ENCODE measurements around the gene RAD51B.

The RAD51B gene

DNA sequence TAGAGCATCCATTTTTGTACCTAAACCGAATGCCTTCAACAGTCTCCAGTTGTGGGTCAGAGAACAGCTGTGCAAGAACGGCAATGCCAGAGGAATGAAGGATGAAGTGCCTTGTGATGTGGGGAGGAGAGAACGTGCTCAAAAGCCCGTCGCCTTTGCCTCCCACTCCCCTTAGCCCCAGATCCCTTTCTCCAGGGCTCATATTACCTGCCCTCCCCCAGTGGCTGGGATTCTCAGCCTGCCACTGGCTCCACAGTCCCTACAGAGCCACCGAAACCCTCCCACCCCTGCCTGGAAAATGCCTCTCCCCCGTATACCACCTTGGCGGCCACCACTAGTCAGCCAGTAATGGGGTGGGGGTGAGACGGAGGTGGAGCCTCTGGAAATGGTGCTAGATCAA is 814.8 kb downstream of the RAD51B start:
- DNase-seq (ENCODE audit: low read depth in 3 of 3), result no peak

DNA sequence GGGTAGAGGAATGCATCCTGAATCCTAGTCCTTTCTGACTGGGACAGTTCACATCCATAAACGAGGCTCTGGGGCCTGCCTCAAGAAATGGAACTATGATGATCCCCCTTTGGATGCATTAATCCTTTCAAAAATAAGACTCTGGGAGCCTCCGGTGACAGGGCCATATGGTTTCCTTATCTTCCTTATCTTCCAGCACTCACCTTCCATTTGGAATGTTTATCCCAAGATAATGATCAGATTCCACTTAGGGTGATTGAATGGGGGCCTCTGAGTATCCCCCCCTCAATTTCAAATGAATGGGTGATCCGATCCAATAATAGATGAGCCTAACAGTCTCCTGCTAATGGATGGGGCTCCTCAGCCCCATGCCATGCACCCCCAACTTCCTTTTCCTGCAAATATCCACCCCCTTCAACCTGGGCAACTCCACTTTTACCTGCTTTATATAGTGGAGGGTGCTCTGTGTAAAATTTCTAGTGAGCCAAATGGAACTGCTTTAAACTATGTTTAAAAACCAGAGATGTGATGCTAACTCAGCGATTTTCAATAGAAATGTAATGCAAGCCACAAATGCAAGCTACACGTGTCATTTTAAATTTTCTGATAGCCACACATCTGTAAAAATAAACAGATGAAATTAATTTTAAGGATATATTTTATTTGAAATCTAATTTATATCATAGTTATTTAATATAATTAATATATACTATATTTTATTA is 815.5 kb downstream of the RAD51B start:
- no peak for DNase-seq (ENCODE audit: low read depth in 3 of 3)

- DNase-seq (ENCODE audit: low read depth in 3 of 3), result no peak
Measured at GRCh38 chr14:68636597-68636996, 817.0 kb downstream of the RAD51B start.

DNA sequence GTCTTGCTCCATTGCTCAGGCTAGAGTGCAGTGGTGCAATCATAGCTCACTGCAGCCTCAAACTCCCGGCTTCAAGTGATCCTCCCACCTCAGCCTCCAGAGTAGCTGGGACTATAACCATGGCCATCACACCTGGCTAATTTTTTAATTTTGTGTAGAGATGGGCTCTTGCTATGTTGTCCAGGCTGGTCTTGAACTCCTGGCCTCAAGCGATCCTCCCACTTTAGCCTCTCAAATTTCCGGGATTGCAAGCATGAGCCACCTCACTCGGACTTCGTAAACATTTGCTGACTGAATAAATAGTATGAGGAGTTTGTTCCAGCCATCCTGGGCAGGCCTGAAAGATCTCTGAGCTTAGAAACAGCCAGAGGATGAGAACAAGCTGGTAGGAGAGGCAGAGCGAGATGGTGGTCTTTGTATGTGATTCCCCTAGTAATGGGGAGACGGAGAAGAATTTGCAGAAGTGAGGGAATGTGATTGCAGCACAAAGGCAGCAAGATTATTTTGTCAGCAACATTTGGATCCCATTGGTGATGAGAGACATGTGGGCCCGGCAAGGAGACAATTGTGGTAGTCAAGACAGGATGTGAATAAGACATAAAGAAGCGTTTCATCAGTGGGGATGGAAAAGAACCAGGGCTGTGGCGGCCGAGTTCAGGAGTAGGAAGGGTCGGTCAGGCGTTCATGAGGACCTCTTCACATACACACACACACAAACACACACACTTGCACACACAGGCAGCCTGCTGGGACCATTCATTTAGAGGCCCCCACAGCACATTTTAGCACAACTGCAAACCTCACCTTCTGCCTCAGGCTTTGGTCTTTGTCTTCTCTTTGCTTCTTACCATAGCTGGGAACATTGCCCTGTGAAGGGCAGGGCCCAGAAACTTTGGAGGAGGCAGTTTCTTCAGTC is 817.8 kb downstream of the RAD51B start:
- DNase-seq (ENCODE audit: low read depth in 3 of 3), result no peak

GRCh38 chr14:68638141-68638999 is 818.8 kb downstream of the RAD51B start:
- DNase-seq (ENCODE audit: low read depth in 3 of 3), result no peak

DNA sequence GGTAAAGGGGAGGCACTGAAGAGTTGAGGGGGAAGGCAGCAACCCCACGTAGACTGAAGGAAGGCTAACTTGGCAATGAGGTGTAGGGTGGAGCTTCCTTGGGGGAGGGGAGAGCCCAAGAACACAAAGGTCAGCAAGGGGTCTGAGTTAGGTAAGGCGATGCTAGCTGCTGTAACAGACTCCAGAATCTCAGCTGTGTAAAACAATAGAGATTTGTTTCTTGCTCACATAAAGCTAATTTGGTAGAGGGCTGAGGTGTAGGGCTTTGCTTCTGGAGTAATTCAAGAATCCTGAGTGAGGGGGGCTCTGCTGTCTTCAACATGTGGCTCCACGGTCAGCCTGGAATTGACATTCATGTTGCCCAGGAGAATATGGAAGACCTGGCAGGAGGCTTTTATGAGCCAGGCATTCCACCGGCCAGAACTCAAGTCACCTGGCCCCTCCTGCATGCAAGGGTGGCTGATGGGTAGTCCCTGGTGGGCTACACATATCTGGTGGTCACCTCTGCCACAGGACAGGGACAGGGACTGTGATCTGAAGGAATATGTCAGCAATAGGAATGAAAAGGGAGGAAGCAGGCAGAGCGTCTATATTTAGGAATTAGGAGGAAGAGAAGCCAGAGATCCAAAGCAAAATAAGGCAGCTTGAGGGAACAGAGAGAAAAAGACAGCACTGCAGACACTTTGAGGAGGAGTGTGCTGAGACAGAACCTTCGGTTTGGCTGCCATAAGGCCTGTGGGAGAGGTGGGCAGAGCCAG is 819.6 kb downstream of the RAD51B start:
- no peak for DNase-seq (ENCODE audit: low read depth in 3 of 3)

- DNase-seq (ENCODE audit: low read depth in 3 of 3), result no peak
Measured at GRCh38 chr14:68639758-68640574, 820.4 kb downstream of the RAD51B start.

DNA sequence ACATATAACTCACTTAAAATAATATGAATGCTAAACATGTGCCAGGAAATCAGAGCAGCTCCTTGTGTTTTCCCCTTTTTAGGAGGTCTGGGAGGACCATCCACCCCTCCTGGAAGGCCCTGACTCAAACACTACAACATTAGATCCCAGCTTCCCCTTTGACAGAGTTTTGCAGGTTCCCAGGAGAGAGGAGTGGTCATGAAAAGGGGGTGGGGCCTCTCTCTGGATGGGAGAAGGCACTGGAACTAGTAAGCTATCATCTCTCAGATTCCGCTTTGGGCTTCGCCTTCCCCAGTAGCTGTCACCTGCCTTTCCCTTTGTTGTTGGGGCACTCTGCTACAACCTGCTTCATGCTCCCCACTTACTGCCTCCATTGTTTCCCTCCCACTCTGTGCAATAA is 824.1 kb downstream of the RAD51B start:
- no peak for DNase-seq (ENCODE audit: low read depth in 3 of 3)

DNA sequence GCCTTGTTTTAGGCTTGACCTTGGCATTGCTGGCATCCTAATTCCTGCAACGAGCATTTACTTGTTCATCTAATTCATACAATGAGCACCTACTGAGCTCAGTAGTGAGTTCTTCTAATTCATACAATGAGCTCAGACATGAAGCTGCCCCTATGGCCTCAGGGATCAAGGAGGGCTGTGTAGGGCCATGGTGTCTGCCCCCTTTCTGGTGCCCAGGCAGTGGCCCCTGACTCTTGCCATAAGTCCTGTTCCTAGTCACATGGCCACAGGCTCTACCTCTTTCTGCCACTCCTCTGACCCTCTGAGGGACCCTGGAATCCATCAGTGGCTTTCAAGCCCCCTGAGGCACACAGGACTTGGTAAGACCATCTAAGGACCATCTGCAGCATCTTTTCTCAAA is 824.5 kb downstream of the RAD51B start:
- DNase-seq (ENCODE audit: low read depth in 3 of 3), result no peak

DNA sequence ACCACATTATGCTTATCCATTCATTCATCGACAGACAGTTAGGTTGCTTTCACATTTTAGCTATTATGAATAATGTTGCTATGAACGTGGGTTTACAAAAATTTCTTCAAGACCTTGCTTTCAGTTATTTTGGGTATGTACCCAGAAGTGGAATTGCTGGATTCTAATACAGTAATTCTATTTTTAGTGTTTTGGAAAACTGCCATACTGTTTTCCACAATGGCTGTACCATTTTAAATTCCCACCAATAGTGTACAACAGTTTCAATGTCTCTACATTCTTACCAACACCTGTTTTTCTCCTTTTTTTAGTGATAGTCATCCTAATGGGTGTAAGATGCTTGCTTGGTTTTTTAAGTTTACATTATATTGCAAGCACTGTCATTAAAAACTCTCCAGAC is 825.8 kb downstream of the RAD51B start:
- DNase-seq (ENCODE audit: low read depth in 3 of 3), result no peak

- no peak for DNase-seq (ENCODE audit: low read depth in 3 of 3)
Measured at GRCh38 chr14:68649476-68650189, 830.1 kb downstream of the RAD51B start.

GRCh38 chr14:68650404-68650994 is 830.9 kb downstream of the RAD51B start:
- no peak for DNase-seq (ENCODE audit: low read depth in 3 of 3)

DNA sequence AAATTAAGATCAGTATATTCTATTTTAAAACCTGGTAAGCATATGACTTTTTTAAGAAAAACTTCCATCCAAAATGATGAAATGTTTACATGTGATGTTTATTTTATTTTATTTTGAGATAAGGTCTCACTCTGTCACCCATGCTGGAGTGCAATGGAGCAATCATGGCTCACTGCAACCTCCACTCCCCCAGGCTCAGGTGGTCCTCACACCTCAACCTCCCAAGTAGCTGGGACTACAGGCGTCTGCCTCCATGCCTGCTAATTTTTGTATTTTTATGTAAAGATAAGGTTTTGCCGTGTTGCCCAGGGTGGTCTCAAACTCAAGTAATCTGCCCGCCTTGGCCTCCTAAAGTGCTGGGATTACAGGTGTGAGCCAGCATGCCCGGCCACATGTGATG is 831.5 kb downstream of the RAD51B start:
- DNase-seq (ENCODE audit: low read depth in 3 of 3), result no peak

- no peak for DNase-seq (ENCODE audit: low read depth in 3 of 3)
Measured at GRCh38 chr14:68651652-68652432, 832.3 kb downstream of the RAD51B start.

- DNase-seq (ENCODE audit: low read depth in 3 of 3), result no peak
Measured at GRCh38 chr14:68652433-68652690, 832.8 kb downstream of the RAD51B start.

GRCh38 chr14:68653108-68653507 is 833.5 kb downstream of the RAD51B start:
- DNase-seq (ENCODE audit: low read depth in 3 of 3), result no peak

GRCh38 chr14:68653804-68654203 is 834.2 kb downstream of the RAD51B start:
- DNase-seq (ENCODE audit: low read depth in 3 of 3), result no peak

DNA sequence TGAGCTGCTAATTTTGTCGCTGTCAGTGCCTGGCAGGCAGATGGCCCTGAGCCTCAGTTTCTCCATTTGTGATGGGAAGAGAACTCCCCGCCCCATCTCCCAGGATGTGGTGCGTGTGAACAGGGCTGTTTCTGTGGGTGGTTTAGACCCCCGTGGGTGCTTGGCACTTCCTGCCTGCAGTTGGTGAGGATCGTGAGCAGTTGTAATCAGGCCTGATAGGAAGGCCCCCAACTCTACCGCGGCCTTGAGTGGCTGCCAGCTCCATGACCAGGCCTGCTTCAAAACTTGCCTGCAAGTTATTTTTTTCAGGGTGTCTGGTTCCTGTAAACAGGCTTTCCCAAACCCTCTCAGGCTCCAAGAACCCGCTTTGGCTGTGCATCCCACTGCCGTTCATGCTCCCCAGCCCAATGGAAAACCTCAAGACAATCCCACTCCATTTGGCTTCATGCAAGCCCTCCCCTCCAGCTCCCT is 834.9 kb downstream of the RAD51B start:
- no peak for DNase-seq (ENCODE audit: low read depth in 3 of 3)
